ENCODE measurements around the gene CACNA2D2. TPM values are rescaled to one million over a fixed set of nuclear protein-coding genes. Genes with fewer than 3 reads are reported as not detected.

CACNA2D2 gene
- total and polyA plus RNA-seq, 7 donors = 0.14 to 1.6 (median 0.83) TPM

- H3K4me1 ChIP-seq = no peaks in the 10 kb centered on the region
- H3K27ac ChIP-seq = no peak overlapping the region
- H3K4me3 ChIP-seq = peak overlapping the region; percentile 57
- peak; percentile 79 to 90 for DNase-seq
- intact Hi-C loops (cut with DNase I) = loop anchor here in 1 of 2 donors (5.0 kb wide), 1 partner anchor 172 kb away; no protein-coding TSS in a partner anchor
- no peaks in the 10 kb centered on the region for H3K36me3 ChIP-seq (ENCODE audit: insufficient read depth in 1 of 2, low read depth in 1 of 2)
- H3K27me3 ChIP-seq (ENCODE audit: insufficient read depth in 3 of 3, low read length in 2 of 3) = peaks cover 0 to 3% (median 0%) of the 10 kb centered on the region in 3 donors
- no peaks in the 10 kb centered on the region for H3K9me3 ChIP-seq
- WGBS, 3 donors = 17 to 19% (median 18%) methylated on average over 45 to 53 of the region's 53 CpGs
- TF ChIP-seq, protein P1, sequence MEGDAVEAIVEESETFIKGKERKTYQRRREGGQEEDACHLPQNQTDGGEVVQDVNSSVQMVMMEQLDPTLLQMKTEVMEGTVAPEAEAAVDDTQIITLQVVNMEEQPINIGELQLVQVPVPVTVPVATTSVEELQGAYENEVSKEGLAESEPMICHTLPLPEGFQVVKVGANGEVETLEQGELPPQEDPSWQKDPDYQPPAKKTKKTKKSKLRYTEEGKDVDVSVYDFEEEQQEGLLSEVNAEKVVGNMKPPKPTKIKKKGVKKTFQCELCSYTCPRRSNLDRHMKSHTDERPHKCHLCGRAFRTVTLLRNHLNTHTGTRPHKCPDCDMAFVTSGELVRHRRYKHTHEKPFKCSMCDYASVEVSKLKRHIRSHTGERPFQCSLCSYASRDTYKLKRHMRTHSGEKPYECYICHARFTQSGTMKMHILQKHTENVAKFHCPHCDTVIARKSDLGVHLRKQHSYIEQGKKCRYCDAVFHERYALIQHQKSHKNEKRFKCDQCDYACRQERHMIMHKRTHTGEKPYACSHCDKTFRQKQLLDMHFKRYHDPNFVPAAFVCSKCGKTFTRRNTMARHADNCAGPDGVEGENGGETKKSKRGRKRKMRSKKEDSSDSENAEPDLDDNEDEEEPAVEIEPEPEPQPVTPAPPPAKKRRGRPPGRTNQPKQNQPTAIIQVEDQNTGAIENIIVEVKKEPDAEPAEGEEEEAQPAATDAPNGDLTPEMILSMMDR (IDR thresholded peaks at IDR 0.05) = no peak
- peak; percentile 54 to 93 (median 84) for ATAC-seq
These were observed 138.2 kb downstream of the CACNA2D2 start for GRCh38 chr3:50365080-50365841.

GRCh38 chr3:50364573-50365079 is 138.8 kb downstream of the CACNA2D2 start:
- ATAC-seq (peak; percentile 14 to 51 (median 34)), DNase-seq (peak in 1 of 2 donors; percentile 63)
- Histone ChIP-seq H3K9me3 (no peaks in the 10 kb centered on the region), H3K4me1 (no peaks in the 10 kb centered on the region), H3K27ac (no peak overlapping the region), H3K36me3 (ENCODE audit: insufficient read depth in 1 of 2, low read depth in 1 of 2) (no peaks in the 10 kb centered on the region), H3K27me3 (ENCODE audit: insufficient read depth in 3 of 3, low read length in 2 of 3) (no peaks in the 10 kb centered on the region), H3K4me3 (peak overlapping the region; percentile 57)
- 28 to 39% (median 32%) methylated on average over 45 to 48 of the region's 48 CpGs for WGBS, 3 donors
- intact Hi-C loops (cut with DNase I) = loop anchor here in 1 of 2 donors (5.0 kb wide), 1 partner anchor 173 kb away; no protein-coding TSS in a partner anchor
- TF ChIP-seq, protein P1 (IDR thresholded peaks at IDR 0.05) = no peak

GRCh38 chr3:50359760-50360110 is 143.7 kb downstream of the CACNA2D2 start:
- intact Hi-C loops (cut with DNase I) = no loop called here
- peaks cover 37% of the 10 kb centered on the region for H3K4me1 ChIP-seq
- ATAC-seq (peak in 2 of 4 donors; percentile 1 to 3), DNase-seq (no peak)
- TF ChIP-seq, protein P1 (IDR thresholded peaks at IDR 0.05) = no peak
- WGBS, 3 donors = 25 to 29% (median 28%) methylated on average over 8 of the region's 8 CpGs
- H3K9me3 ChIP-seq = no peaks in the 10 kb centered on the region
- H3K36me3 ChIP-seq (ENCODE audit: insufficient read depth in 1 of 2, low read depth in 1 of 2) = peaks cover 0 to 25% of the 10 kb centered on the region in 2 donors
- peak overlapping the region; percentile 36 for H3K27ac ChIP-seq
- H3K4me3 ChIP-seq = peak overlapping the region; percentile 82
- no peaks in the 10 kb centered on the region for H3K27me3 ChIP-seq (ENCODE audit: insufficient read depth in 3 of 3, low read length in 2 of 3)

DNA sequence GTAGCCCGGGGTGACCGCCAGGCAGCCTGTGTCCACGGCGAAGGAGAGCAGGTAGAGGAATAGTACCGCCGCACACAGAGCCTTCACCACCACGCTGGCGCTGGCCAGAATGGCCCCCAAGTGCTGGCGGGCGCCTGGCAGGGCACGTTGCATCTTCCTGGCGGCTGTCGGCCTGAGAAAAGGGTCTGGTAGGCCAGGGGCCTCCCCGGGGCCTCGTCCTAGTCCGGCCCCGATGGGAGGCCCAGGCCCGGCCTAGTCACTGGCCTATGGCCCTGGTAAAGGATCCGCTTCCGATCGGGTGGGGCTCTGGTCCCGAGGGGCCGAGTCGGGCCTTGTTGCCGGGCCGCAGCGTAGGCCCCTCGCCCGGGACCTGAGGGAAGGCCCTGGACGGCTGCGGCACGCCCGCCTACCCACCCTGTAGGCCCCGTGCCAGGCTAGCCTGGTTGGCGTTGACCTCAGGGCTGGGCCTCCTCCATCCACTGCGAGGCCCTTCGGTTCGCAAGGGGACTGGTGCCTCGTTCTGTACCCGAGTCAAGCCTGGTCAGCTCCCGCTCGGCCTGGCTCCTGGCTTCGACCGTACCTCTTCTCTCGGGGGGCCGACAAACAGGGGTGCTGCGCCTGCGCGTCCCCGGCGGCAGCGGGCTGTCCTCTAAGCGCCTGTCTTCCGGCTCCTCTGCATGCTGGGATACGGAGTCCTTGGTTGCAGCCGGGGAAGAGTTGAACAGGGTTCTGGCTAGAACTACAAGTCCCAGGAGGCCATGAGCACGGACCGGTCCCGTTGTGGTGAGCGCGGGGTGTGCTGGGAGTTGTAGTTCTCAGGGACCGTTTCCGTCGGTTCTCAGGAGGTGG is 144.3 kb downstream of the CACNA2D2 start, which contains the start of gene TMEM115:
Gene TMEM115 (minus strand): TSS at position 611 of the 849 bp plus-strand sequence. CDS start 458 bp downstream, at position 153.
- ATAC-seq (peak; percentile 96 to 98 (median 96)), DNase-seq (peak; percentile 96 to 98)
- 0 to 1% (median 1%) methylated on average over 53 to 64 of the region's 64 CpGs for WGBS, 3 donors
- intact Hi-C loops (cut with DNase I) = no loop called here
- peaks cover 37% of the 10 kb centered on the region for H3K4me1 ChIP-seq
- H3K4me3 ChIP-seq = peak within 1 kb of the TSS; percentile 82
- H3K9me3 ChIP-seq = no peaks in the 10 kb centered on the region
- peaks cover 0 to 31% of the 10 kb centered on the region in 2 donors for H3K36me3 ChIP-seq (ENCODE audit: insufficient read depth in 1 of 2, low read depth in 1 of 2)
- TF ChIP-seq, protein P1 (IDR thresholded peaks at IDR 0.05) = no peak
- H3K27me3 ChIP-seq (ENCODE audit: insufficient read depth in 3 of 3, low read length in 2 of 3) = no peaks in the 10 kb centered on the region
- H3K27ac ChIP-seq = peak within 1 kb of the TSS; percentile 95

Data from psoas muscle (tissue), 8 donors.